IPS DF 6.9 (cell line): ENCODE results near the gene SREBF1.
A peak's percentile ranks its signal among the peaks of the same experiment; 100 is the strongest.
"Not testable (repeated sequence)": the region's sequence is repeated elsewhere in the genome, so short reads cannot be mapped to it uniquely, and the experiment has no call there.

Experiments used
- DNase-seq: peaks from one replicate; pipeline ENCODE4 v3.0.0-alpha.2; 2013; ENCODE audit warnings: low read depth, low spot score
- H3K27ac ChIP-seq: one replicate; pipeline ENCODE4 v1.5.1; 2013; ENCODE audit warnings: low read length, control low read depth
- H3K27me3 ChIP-seq: 2 replicates; pipeline ENCODE4 v1.6.1; 2013; ENCODE audit warnings: mild to moderate bottlenecking, low read length; ENCODE audit not compliant: control insufficient read depth, insufficient read depth
- H3K36me3 ChIP-seq: 2 replicates; pipeline ENCODE4 v1.6.1; 2013; ENCODE audit warnings: low read length; ENCODE audit not compliant: control insufficient read depth, insufficient read depth
- H3K4me1 ChIP-seq: 2 replicates; pipeline ENCODE4 v1.6.1; 2013; ENCODE audit warnings: low read length; ENCODE audit not compliant: control insufficient read depth, insufficient read depth
- H3K4me3 ChIP-seq: 2 replicates; pipeline ENCODE4 v1.5.1; 2013; ENCODE audit warnings: mild to moderate bottlenecking, low read length
- H3K9me3 ChIP-seq: 2 replicates; pipeline ENCODE4 v1.6.1; 2013; ENCODE audit warnings: low read length, inconsistent platforms; ENCODE audit not compliant: control insufficient read depth, insufficient read depth
- WGBS: extraction: QIAGEN DNeasy Blood & Tissue Kit; methylation state at CpG from one replicate; pipeline ENCODE4 v1.1.7; 2013; ENCODE audit warnings: mixed read lengths, missing lambda C conversion rate; ENCODE audit not compliant: insufficient read length, insufficient coverage; 5-methylcytosine and 5-hydroxymethylcytosine counted together

Gene SREBF1

DNA sequence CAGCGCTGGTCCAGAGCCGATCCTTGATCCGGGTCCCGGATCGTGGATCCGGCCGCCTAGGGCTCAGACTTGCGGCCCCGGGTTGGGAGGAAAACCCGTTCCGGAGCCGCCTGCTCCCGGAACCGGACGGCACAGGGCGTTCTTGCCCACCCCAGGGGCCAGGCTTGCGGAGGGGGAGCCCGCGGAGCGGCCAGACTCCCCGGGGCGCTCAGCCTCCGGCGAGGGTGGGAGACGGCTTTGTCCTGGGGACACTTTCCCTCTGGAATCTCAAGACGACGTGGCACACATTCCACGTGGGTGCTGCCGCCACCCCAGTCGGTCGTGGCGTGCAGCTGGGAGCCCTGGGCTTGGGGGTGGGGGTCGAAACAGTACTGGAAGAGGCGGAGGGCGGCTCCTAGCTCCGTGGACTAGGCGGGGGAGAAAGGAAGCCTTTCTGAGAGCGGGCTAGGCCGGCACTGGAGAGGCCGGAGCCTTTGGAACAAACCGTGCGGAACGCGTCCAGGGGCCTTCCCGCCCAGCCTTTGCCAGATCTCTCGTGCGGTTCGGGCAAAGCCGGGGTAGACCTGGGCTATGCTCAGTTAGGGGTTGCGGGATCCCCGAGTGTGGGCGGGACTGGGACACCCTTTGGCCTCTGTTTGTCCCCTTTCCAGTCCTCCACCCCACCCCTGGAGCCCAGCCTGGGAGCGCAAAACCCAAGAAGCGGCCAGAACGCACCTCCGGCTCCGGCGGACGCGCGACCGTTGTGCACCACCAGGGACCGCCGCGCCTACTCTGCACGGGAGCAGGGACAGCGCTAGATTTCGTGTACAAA lies 26.5 kb downstream of the SREBF1 start:
- no peak for DNase-seq

DNA sequence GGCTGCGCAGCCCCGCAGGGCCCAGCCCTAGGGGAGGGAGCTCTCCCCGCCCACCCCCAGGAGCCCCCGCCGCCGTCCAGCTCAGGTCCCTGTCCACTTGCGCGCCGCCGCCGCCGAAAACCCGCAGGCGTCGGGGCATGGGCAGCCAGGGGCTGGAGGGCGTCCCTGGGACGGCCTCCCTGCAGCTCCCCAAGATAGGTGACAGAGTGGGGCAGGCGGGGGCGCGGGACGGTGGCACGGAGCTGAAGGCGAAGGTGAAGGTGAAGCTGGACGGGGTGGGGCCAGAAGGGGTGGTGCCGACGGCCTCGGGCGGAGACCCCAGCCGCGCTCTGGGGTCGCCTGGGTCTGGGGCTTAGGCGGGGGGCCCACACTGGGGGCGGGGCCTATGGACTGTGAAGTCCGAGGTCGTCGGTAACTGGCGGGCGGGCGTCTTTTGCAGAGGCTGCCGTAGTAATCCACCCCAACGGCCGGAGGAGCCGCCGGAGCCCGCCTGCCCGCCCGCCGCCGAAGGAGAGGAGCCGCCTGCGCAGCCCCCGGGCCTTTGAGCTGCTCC lies 27.2 kb downstream of the SREBF1 start:
- no peak for DNase-seq
- H3K4me1 ChIP-seq, result peaks cover 6% of the 10 kb centered on the region
- peaks cover 15% of the 10 kb centered on the region for H3K36me3 ChIP-seq
- WGBS, result no CpG with 5 or more reads among the region's 52 CpGs
- no peaks in the 10 kb centered on the region for H3K9me3 ChIP-seq
- H3K4me3 ChIP-seq, result peak overlapping the region; percentile 17; the same call in 1 of the 2 replicates
- peaks cover 8% of the 10 kb centered on the region; the same call in 1 of the 2 replicates for H3K27me3 ChIP-seq
- H3K27ac ChIP-seq, result no peak overlapping the region

More for the DNA sequence above, 26.5 kb downstream of the SREBF1 start:
- Histone ChIP-seq H3K9me3 (no peaks in the 10 kb centered on the region), H3K27ac (no peak overlapping the region), H3K27me3 (peaks cover 8% of the 10 kb centered on the region; the same call in 1 of the 2 replicates), H3K4me1 (peaks cover 6% of the 10 kb centered on the region), H3K36me3 (peaks cover 22% of the 10 kb centered on the region), H3K4me3 (peak overlapping the region; percentile 17; the same call in 1 of the 2 replicates)
- no CpG with 5 or more reads among the region's 68 CpGs for WGBS

DNA sequence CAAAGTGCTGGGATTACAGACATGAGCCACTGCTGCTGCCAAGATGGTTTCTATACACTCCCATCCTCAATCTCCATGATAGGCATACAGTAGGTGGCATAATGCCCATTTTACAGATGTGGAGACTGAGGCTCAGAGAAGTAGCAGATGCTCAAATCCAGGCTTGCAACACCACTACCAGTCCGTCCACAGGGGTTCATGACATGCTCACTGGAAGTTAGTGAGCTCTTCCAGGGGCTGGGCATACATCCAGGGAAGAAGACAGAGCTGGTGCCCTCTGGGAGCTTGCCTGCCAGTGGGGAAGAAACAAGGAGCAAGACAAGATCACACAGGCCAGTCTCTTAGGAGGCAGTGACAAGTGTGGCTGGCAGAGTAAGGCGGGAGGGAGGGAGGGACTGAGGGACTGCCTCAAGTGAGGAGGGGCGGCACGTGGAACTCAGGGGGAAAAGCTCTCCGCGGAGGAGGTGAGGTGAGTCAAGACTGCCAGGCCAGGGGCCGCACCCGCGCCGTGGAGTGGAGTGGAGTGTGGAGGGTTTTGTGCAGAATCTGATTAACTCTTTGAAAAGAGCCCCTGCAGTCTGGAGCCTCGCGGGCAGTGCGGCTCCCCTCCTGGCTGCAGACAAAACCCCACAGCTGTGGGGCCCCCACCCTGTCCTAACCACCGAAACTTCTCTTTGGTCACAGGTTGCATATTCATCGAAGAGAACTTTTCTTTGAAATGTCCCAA lies 27.9 kb downstream of the SREBF1 start:
- Histone ChIP-seq H3K4me3 (no peak overlapping the region; the same call in 1 of the 2 replicates), H3K4me1 (peaks cover 6% of the 10 kb centered on the region)

DNA sequence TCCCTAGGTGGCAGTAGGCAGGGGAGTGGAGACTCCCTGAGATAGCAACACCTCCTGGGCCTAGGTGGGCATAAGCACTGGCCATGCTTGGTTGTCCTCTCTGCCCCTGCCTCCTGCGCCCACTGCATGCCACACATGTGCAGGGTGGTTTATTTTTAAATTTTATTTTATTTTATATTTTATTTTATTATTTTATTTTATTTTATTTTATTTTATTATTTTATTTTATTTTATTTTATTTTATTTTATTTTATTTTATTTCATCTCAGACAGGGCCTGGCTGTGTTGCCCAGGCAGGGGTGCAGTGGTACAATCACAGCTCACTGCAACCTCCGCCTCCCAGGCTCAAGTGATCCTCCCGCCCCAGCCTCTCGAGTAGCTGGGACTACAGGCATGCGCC lies 28.6 kb downstream of the SREBF1 start:
- H3K27me3 ChIP-seq, H3K4me3 ChIP-seq, H3K27ac ChIP-seq, DNase-seq, H3K4me1 ChIP-seq, H3K36me3 ChIP-seq, H3K9me3 ChIP-seq: not testable (repeated sequence)
- no CpG with 5 or more reads among the region's 5 CpGs for WGBS

More for the DNA sequence above, 27.9 kb downstream of the SREBF1 start:
- WGBS, result no CpG with 5 or more reads among the region's 15 CpGs
- H3K27me3 ChIP-seq, result peaks cover 8% of the 10 kb centered on the region; the same call in 1 of the 2 replicates
- DNase-seq, result no peak
- peaks cover 10% of the 10 kb centered on the region for H3K36me3 ChIP-seq
- H3K27ac ChIP-seq, result no peak overlapping the region
- no peaks in the 10 kb centered on the region for H3K9me3 ChIP-seq

DNA sequence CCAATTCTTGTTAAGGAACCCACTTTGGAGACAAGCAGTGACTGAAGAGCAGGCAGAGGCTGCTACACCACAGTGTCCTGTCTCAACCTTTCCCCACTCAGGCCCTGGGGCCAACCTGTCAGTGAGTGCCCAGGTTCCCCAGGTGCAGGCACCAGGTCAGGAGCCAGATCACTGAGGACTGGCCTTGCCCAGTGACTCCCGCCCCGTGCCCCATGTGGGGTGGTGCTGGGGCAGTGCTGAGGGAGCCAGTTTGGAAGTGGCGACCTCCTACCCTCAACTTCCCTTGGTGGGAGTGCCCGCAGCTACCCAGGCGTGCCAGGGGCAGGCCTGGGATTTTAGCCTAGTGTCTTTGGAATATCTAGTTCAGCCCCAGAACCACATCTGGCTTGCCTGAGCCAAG lies 29.3 kb downstream of the SREBF1 start:
- H3K4me3 ChIP-seq, result no peak overlapping the region
- H3K27me3 ChIP-seq, result peaks cover 8% of the 10 kb centered on the region; the same call in 1 of the 2 replicates
- no peak for DNase-seq
- H3K9me3 ChIP-seq, result no peaks in the 10 kb centered on the region
- no peaks in the 10 kb centered on the region for H3K36me3 ChIP-seq
- peaks cover 5% of the 10 kb centered on the region for H3K4me1 ChIP-seq
- WGBS, result no CpG with 5 or more reads among the region's 5 CpGs
- no peak overlapping the region for H3K27ac ChIP-seq

DNA sequence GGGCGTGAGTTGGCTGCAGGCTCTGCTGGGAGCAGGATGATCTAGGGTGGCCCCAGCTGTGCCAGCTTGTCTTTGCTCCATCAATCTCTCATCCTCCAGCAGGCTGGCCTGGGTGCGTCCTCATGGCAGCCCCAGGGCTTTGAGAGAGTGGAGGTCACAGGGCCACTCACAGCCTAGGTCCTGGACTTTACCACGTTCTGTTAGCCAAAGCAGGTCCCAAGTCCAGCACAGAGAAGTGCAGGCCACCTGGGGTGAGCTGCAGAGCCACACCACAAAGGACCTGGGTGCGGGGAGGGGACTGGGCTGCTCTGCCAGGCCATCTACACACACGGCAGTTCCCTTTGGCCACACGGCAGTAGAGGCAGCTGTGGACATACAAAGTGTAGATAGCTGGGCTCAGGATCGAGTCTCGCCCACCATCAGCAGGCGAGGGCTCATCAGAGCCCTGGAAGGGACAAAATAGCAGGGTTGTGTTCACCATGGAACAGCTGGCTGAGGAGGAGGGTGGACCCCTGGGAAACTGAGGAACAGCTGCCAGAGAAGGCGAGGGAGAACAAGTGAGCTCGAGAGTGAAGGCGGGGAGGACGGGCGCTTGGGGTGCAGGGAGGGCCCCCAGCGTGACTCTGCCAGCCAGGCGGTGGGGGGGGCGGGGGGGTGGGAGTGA lies 30.0 kb downstream of the SREBF1 start:
- WGBS, result no CpG with 5 or more reads among the region's 17 CpGs
- Histone ChIP-seq H3K4me3 (no peak overlapping the region), H3K36me3 (no peaks in the 10 kb centered on the region), H3K27ac (no peak overlapping the region), H3K27me3 (peaks cover 8% of the 10 kb centered on the region; the same call in 1 of the 2 replicates), H3K9me3 (no peaks in the 10 kb centered on the region), H3K4me1 (peaks cover 4% of the 10 kb centered on the region)
- DNase-seq, result no peak

DNA sequence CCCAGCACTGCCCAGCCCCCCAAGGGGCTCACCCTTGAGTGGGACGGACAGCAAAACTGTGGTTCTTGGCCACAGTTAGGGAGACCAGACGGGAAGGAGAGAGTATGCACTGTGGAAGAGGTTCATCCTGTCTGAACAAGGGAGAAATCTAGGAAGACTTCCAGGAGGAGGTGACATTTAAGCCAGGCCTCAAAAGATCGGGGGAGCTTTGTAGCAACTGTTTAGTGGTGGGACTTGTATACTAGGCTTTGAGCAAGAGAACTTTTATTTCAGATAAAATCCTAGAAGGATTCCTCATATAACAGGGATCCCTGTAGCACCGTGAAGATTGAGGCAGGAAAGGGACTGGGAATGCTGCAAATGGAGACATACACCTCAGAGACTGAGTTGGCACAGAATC lies 30.8 kb downstream of the SREBF1 start:
- WGBS, result no CpG with 5 or more reads among the region's 4 CpGs
- Histone ChIP-seq H3K27ac (no peak overlapping the region), H3K27me3 (peaks cover 8% of the 10 kb centered on the region; the same call in 1 of the 2 replicates), H3K4me1 (0 out of 2 replicates have a peak, but pooled peaks cover 1% of the 10 kb centered on the region), H3K36me3 (no peaks in the 10 kb centered on the region), H3K9me3 (no peaks in the 10 kb centered on the region), H3K4me3 (no peak overlapping the region)
- no peak for DNase-seq

DNA sequence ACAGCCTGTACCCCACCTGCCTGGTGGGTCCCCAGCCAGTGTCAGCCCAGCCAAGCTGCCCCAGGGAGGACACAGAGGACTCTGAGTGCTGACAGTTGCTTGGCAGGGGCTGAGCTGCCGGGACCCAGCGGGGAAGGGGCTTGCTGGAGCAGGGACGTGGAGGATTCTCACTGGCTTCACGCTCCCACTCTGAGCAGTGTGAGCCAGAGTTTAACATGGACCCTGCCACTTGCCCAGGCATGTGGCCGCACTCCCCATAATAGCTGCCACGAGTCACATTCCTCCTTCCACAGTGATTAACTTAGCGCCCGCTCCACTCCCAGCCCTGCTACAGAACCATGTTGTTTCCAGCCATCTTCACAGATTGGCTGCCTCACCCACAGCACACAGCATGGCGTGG lies 31.2 kb downstream of the SREBF1 start:
- WGBS, result no CpG with 5 or more reads among the region's 9 CpGs
- Histone ChIP-seq H3K27ac (no peak overlapping the region), H3K9me3 (no peaks in the 10 kb centered on the region), H3K4me3 (no peak overlapping the region), H3K36me3 (0 out of 2 replicates have a peak, but pooled peaks cover 2% of the 10 kb centered on the region), H3K27me3 (peaks cover 8% of the 10 kb centered on the region; the same call in 1 of the 2 replicates), H3K4me1 (no peaks in the 10 kb centered on the region)
- DNase-seq, result no peak

DNA sequence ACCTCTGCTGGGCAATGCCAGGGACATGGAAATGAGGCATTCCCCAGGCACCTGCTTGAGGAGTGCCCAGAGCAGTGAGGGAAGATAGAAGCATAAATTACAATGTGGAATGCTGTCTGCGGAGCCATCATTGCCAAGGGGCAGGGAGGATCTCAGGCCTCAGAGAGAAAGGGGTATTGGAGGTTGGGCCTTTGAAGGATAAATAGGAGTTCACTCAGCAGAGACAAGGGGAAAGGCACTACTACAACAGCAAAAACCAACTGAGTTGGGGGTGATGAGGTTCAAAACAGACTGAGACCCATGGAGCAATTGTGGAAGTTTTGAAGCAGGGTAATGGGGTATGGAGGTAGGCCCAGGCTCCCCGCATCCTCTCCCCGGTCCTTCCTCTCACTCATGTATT lies 32.8 kb downstream of the SREBF1 start:
- Histone ChIP-seq H3K4me3 (no peak overlapping the region), H3K36me3 (0 out of 2 replicates have a peak, but pooled peaks cover 2% of the 10 kb centered on the region), H3K27me3 (peaks cover 5% of the 10 kb centered on the region; the same call in 1 of the 2 replicates), H3K9me3 (no peaks in the 10 kb centered on the region), H3K4me1 (peaks cover 9% of the 10 kb centered on the region), H3K27ac (no peak overlapping the region)
- WGBS, result no CpG with 5 or more reads among the region's 3 CpGs
- DNase-seq, result no peak
